Muscle layer of colon (tissue), 2 donors: ENCODE measurements around the gene GMEB1.
"Not testable (repeated sequence)": the region's sequence is repeated elsewhere in the genome, so short reads cannot be mapped to it uniquely, and the experiment has no call there.

Experiments used
- H3K27ac ChIP-seq: one replicate; pipeline ENCODE4 v1.7.0; 2013; ENCODE audit warnings: low read depth, mild to moderate bottlenecking, low read length, moderate library complexity
- H3K27me3 ChIP-seq, 2 donors: one replicate each; pipeline ENCODE4 v1.7.0; 2013; ENCODE audit warnings: low read length in 2 of 2, mild to moderate bottlenecking in 2 of 2; ENCODE audit not compliant: insufficient read depth in 2 of 2, control insufficient read depth in 1 of 2
- H3K36me3 ChIP-seq: one replicate; pipeline ENCODE4 v1.7.0; 2013; ENCODE audit warnings: mild to moderate bottlenecking, low read length; ENCODE audit not compliant: insufficient read depth
- H3K4me1 ChIP-seq: one replicate; pipeline ENCODE4 v1.7.0; 2013; ENCODE audit warnings: mild to moderate bottlenecking, low read length; ENCODE audit not compliant: insufficient read depth
- H3K4me3 ChIP-seq, 2 donors: one replicate each; pipeline ENCODE4 v1.7.0; 2013; ENCODE audit warnings: low read length in 2 of 2, low read depth in 1 of 2, mild to moderate bottlenecking in 1 of 2, moderate library complexity in 1 of 2
- H3K9ac ChIP-seq: one replicate; pipeline ENCODE4 v1.7.0; 2013; ENCODE audit warnings: low read length
- H3K9me3 ChIP-seq: one replicate; pipeline ENCODE4 v1.7.0; 2013; ENCODE audit warnings: mild to moderate bottlenecking, low read length
- donor health status: abdominal sarcoma.
- donor health status: Adenocarcinoma of cecum.

GMEB1 gene

DNA sequence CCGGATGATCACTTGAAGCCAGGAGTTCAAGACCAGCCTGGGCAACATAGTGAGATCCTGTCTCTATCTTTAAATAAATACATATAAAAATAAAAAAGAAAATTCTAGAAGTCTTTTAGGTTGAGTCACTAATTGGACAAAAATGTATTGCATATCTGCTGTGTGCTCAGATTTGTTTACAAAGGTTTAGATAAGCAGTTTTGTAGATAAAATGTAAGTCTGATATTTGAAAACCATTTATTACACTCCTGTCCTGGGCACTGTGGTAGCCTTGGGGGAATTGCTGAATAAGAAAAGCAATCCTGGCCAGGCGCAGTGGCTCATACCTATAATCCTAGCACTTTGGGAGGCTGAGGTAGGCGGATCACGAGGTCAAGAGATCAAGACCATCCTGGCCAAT lies 11.6 kb downstream of the GMEB1 start:
- Histone ChIP-seq H3K4me1 (no peaks in the 10 kb centered on the region), H3K9ac (no peak overlapping the region), H3K9me3 (no peaks in the 10 kb centered on the region), H3K27ac (no peak overlapping the region), H3K27me3 (no peaks in the 10 kb centered on the region), H3K4me3 (no peak overlapping the region), H3K36me3 (peaks cover 6% of the 10 kb centered on the region)

DNA sequence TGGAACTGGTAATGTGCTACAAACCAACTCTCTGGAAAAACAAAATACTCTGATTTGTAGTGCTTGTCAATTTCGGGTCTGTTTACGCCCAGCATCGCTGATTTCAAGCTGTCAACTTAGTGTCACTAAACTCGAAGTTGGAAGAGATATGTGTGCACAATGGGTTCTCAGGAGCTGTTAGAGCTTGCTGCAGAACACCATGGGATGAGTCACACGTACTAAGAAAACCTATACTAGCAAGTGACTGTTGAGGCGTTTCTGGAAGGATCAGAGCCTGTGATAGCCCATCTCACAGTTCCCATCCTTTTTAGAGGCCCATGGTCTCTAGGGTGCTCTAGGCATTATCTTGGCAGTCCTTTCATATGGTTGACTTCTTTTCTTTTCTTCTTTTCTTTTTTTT lies 14.3 kb downstream of the GMEB1 start:
- no peak overlapping the region for H3K4me3 ChIP-seq
- H3K36me3 ChIP-seq: peaks cover 6% of the 10 kb centered on the region
- H3K9me3 ChIP-seq: no peaks in the 10 kb centered on the region
- no peaks in the 10 kb centered on the region for H3K4me1 ChIP-seq
- no peaks in the 10 kb centered on the region for H3K27me3 ChIP-seq
- H3K27ac ChIP-seq: no peak overlapping the region
- H3K9ac ChIP-seq: no peak overlapping the region

DNA sequence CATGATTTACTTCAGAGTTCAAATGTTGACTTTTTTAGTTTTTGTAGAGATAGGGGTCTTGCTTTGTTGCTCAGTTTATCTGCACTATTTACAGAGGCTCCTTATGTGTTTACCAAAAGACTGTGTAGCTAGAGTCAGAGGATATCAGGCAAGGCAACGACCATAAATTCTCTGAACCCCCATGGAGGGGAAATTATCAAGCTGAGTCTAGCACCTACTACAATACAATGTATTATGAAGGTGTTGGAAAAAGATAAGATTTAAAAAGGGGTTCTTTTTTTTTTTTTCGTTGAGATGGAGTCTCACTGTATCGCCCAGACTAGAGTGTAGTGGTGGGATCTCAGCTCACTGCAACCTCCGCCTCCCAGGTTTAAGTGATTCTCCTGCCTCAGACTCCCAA lies 16.4 kb downstream of the GMEB1 start:
- no peak overlapping the region for H3K9ac ChIP-seq
- H3K27me3 ChIP-seq: no peaks in the 10 kb centered on the region
- no peaks in the 10 kb centered on the region for H3K9me3 ChIP-seq
- no peak overlapping the region for H3K27ac ChIP-seq
- no peak overlapping the region for H3K4me3 ChIP-seq
- peaks cover 10% of the 10 kb centered on the region for H3K36me3 ChIP-seq
- no peaks in the 10 kb centered on the region for H3K4me1 ChIP-seq

GRCh38 chr1:28691627-28692026 lies 23.0 kb downstream of the GMEB1 start:
- H3K4me3 ChIP-seq, H3K36me3 ChIP-seq, H3K9ac ChIP-seq, H3K9me3 ChIP-seq, H3K4me1 ChIP-seq, H3K27ac ChIP-seq, H3K27me3 ChIP-seq: not testable (repeated sequence)

- Histone ChIP-seq H3K9me3 (no peaks in the 10 kb centered on the region), H3K4me1 (no peaks in the 10 kb centered on the region), H3K4me3 (no peak overlapping the region), H3K27ac (no peak overlapping the region), H3K27me3 (no peaks in the 10 kb centered on the region), H3K9ac (no peak overlapping the region), H3K36me3 (peaks cover 20% of the 10 kb centered on the region)
These were observed 35.0 kb downstream of the GMEB1 start for GRCh38 chr1:28703629-28704028.

DNA sequence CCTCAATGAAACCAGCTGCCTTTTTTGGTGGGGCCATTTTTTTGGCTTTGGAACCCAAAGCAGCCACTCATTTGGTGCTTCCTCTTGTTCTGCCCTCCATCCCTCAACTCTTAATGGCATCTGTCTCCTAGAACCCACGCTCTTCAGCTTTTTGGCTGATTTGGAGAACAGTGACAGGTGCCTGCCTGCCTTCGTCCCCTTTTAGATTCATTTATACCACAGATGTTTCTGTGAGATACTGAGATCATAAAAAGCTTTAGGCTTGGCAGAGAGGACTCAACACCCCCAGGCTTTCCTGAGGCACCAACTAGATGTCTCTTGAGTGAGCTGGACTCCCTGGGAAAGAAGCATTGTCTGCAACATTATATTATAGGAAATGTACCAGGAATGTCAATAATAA lies 47.8 kb downstream of the GMEB1 start:
- Histone ChIP-seq H3K9me3 (no peaks in the 10 kb centered on the region), H3K4me1 (peaks cover 4% of the 10 kb centered on the region), H3K27ac (no peak overlapping the region), H3K9ac (no peak overlapping the region), H3K4me3 (no peak overlapping the region), H3K36me3 (peaks cover 31% of the 10 kb centered on the region), H3K27me3 (no peaks in the 10 kb centered on the region)

- Histone ChIP-seq H3K27ac (no peak overlapping the region), H3K4me3 (no peak overlapping the region), H3K4me1 (peaks cover 4% of the 10 kb centered on the region), H3K9me3 (no peaks in the 10 kb centered on the region), H3K27me3 (no peaks in the 10 kb centered on the region), H3K9ac (no peak overlapping the region), H3K36me3 (peaks cover 19% of the 10 kb centered on the region)
These were observed 49.6 kb downstream of the GMEB1 start for GRCh38 chr1:28718166-28718565.

DNA sequence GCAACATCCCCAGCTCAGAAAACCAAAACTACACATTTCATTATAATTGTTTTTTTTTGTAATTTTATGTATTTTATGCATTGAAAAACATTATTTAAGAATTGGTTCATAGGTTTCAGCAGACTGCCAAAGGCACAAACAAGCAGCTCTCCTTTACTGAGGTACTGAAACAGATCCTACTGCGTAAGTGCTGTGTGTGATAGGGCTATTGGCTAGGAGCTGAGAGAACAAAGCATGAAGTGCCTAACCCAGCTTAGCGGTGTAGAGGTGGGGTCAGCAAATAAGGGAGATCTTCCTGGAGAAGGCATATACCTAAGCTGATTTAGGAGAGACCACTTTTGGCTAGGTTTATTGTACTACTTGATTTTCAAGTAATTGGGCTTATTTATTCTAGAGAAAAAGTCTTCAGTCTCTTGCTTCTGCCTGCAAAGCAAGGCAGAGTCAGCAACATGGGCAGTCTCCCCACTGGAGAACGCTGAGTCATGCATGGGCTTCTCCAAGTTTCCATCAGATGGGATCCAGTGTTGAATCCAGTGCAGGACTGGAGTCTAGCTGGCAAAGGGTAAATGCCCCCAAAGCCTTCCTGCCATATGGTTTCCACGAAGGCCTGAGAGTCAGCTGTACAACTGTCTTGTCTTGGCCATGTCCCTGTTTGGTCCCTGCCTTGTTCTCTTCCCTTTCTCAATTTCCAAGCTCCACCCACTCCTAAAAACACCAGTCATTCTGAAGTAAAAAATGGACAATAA lies 50.2 kb downstream of the GMEB1 start:
- Histone ChIP-seq H3K27me3 (no peaks in the 10 kb centered on the region), H3K36me3 (peaks cover 13% of the 10 kb centered on the region), H3K9ac (no peak overlapping the region), H3K4me3 (no peak overlapping the region), H3K9me3 (no peaks in the 10 kb centered on the region), H3K27ac (no peak overlapping the region), H3K4me1 (peaks cover 4% of the 10 kb centered on the region)

DNA sequence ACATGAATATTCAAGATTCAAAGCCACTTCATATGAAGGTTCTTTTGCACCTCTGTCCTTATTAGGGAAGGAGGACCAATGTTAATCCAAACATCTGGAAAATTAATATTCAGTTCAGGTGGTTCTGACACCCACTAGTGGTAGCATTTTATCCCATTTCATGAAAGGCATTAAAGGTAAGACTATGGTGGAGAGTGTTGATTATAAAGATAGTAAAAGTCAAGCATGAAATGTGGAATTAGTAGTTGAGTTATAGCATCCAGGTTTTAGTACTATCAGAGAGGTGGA lies 50.7 kb downstream of the GMEB1 start:
- H3K9me3 ChIP-seq: no peaks in the 10 kb centered on the region
- H3K36me3 ChIP-seq: peaks cover 8% of the 10 kb centered on the region
- no peak overlapping the region for H3K4me3 ChIP-seq
- H3K4me1 ChIP-seq: peaks cover 4% of the 10 kb centered on the region
- no peak overlapping the region for H3K9ac ChIP-seq
- H3K27me3 ChIP-seq: no peaks in the 10 kb centered on the region
- H3K27ac ChIP-seq: no peak overlapping the region

DNA sequence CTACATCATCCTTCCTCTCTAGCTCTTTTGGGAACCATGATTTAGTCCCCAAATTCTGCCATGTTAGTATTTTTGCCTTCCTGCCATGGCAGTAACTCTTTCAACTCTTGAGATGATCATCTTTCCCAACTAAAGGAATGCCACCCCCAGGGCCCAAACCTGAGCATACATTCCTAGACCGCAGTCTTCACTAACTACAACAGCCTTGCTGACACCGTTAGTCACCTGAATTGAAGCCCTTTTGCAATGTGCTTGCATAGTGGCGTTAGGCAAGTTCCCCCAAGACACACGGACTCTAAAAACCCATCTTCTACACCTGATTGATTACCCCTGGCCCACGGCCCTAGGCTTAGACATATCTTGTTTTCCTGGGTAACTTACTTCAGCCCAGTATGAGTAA lies 51.8 kb downstream of the GMEB1 start:
- H3K27ac ChIP-seq: no peak overlapping the region
- H3K9me3 ChIP-seq: no peaks in the 10 kb centered on the region
- peaks cover 4% of the 10 kb centered on the region for H3K4me1 ChIP-seq
- no peaks in the 10 kb centered on the region for H3K36me3 ChIP-seq
- H3K9ac ChIP-seq: no peak overlapping the region
- H3K27me3 ChIP-seq: no peaks in the 10 kb centered on the region
- no peak overlapping the region for H3K4me3 ChIP-seq

GRCh38 chr1:28721927-28722326 lies 53.3 kb downstream of the GMEB1 start:
- not testable (repeated sequence) for H3K36me3 ChIP-seq, H3K4me1 ChIP-seq, H3K27ac ChIP-seq, H3K4me3 ChIP-seq, H3K9ac ChIP-seq, H3K27me3 ChIP-seq, H3K9me3 ChIP-seq

DNA sequence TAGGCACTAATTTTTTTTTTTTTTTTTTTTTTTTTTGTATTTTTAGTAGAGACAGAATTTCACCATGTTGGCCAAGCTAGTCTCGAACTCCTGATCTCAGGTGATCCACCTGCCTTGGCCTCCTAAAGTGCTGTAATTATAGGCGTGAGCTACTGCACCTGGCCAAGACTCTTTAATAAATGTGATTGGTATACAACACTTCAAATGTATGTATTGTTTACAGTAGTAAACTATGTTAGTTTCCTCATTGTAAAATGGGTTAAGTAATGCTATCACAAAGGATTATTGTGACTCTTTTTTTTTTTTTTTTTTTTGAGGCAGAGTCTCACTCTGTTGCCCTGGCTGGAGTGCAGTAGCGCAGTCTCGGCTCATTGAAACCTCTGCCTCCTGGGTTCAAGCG lies 56.8 kb downstream of the GMEB1 start:
- H3K27ac ChIP-seq, H3K9ac ChIP-seq, H3K9me3 ChIP-seq, H3K4me1 ChIP-seq, H3K27me3 ChIP-seq, H3K4me3 ChIP-seq, H3K36me3 ChIP-seq: not testable (repeated sequence)
